ENCODE data around the gene LAMA2. TPM values are rescaled to one million over a fixed set of nuclear protein-coding genes. Genes with fewer than 3 reads are reported as not detected.

Gene LAMA2
- total RNA-seq, 1 experiment from 2014 or later = 4.2 TPM

DNA sequence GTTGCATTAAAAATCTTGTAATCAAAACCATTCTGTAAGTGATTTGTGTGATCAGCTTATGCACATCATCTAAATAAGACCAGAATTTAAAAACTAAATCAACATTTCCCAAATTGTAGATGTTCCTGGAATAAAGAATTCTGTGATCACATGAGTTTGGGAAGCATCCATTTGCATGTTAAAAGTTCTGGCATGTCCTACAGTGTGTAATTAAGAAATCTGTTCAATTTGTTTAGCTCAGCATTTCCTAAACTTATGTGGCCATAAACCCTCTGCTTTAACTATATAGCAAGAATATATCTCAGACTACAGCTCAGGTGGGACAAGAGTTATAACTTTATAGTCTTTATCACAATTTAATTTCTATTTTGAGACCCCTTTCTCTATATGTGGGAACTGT, 399.1 kb downstream of the LAMA2 start:
- Mint-ChIP-seq H3K9me3 (no peaks in the 10 kb centered on the region), H3K27me3 (ENCODE audit: low read depth) (no peaks in the 10 kb centered on the region), H3K4me1 (peaks cover 12 to 13% of the 10 kb centered on the region in 2 experiments), H3K36me3 (ENCODE audit: insufficient read depth in 1 of 3, low read depth in 3 of 3) (no peaks in the 10 kb centered on the region), H3K4me3 (no peak overlapping the region), H3K27ac (no peak overlapping the region)
- no peak for DNase-seq
- Histone ChIP-seq H4K20me1 (ENCODE audit: control insufficient read depth, insufficient read depth, insufficient read length) (no peaks in the 10 kb centered on the region), H3K14ac (ENCODE audit: insufficient read depth, low read length) (no peak overlapping the region), H3K27ac (ENCODE audit: insufficient read length, low read depth, low read length) (no peak overlapping the region), H2BK12ac (ENCODE audit: insufficient read length, low read depth, low read length) (no peak overlapping the region), H4K8ac (replicated peaks; ENCODE audit: insufficient read length, low read depth, low read length) (no peak overlapping the region), H2BK20ac (ENCODE audit: low read depth, low read length, poor library complexity, severe bottlenecking) (no peak overlapping the region), H4K91ac (ENCODE audit: insufficient read length, low read depth, low read length) (no peak overlapping the region), H3K9me3 (ENCODE audit: control insufficient read depth, low read depth, low read length) (no peaks in the 10 kb centered on the region), H3K23me2 (ENCODE audit: insufficient read length, low read depth, low read length, poor library complexity, severe bottlenecking) (no peaks in the 10 kb centered on the region), H3K23ac (ENCODE audit: insufficient read length, low read depth, low read length) (no peak overlapping the region), H2BK15ac (ENCODE audit: low read depth, low read length) (no peak overlapping the region), H3K79me1 (ENCODE audit: insufficient read depth, low read depth, low read length, poor library complexity, severe bottlenecking) (no peaks in the 10 kb centered on the region), H2AK5ac (ENCODE audit: insufficient read length, low read length) (no peak overlapping the region), H4K5ac (ENCODE audit: insufficient read length, low read depth, low read length) (no peak overlapping the region), H3K56ac (ENCODE audit: insufficient read length, low read depth, low read length) (no peak overlapping the region), H3T11ph (ENCODE audit: low read length) (no peak overlapping the region), H3K4me2 (ENCODE audit: insufficient read depth, insufficient read length, low read length) (no peak overlapping the region), H2BK5ac (ENCODE audit: insufficient read length, low read length) (no peak overlapping the region), H3K79me2 (ENCODE audit: insufficient read depth, low read length) (no peaks in the 10 kb centered on the region), H3K18ac (ENCODE audit: insufficient read length, low read depth, low read length) (no peak overlapping the region), H3K4ac (ENCODE audit: low read depth, low read length) (no peak overlapping the region), H2BK120ac (ENCODE audit: low read depth, low read length, poor library complexity, severe bottlenecking) (no peak overlapping the region), H3K9ac (ENCODE audit: extremely low read depth, insufficient read length, low read length) (no peak overlapping the region), H2AFZ (ENCODE audit: low read length) (no peak overlapping the region), H3K27me3 (ENCODE audit: insufficient read depth, low read length) (no peaks in the 10 kb centered on the region), H3K4me1 (ENCODE audit: insufficient read depth, low read length) (no peaks in the 10 kb centered on the region; the same call in 1 of the 2 replicates)
- TF ChIP-seq, protein P1, sequence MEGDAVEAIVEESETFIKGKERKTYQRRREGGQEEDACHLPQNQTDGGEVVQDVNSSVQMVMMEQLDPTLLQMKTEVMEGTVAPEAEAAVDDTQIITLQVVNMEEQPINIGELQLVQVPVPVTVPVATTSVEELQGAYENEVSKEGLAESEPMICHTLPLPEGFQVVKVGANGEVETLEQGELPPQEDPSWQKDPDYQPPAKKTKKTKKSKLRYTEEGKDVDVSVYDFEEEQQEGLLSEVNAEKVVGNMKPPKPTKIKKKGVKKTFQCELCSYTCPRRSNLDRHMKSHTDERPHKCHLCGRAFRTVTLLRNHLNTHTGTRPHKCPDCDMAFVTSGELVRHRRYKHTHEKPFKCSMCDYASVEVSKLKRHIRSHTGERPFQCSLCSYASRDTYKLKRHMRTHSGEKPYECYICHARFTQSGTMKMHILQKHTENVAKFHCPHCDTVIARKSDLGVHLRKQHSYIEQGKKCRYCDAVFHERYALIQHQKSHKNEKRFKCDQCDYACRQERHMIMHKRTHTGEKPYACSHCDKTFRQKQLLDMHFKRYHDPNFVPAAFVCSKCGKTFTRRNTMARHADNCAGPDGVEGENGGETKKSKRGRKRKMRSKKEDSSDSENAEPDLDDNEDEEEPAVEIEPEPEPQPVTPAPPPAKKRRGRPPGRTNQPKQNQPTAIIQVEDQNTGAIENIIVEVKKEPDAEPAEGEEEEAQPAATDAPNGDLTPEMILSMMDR (conservative IDR thresholded peaks at IDR 0.05) = no peak
